B cell (primary cell): Measurements from ENCODE around the gene SLC18A3. TPM values are rescaled to one million over a fixed set of nuclear protein-coding genes. Genes with fewer than 3 reads are reported as not detected.

Experiments
- ATAC-seq: fragments of 200-7000 bp; cut with Tn5 transposase; one replicate; pipeline ENCODE4 v1.10.0; 2021; ENCODE audit warnings: low read depth, mild to moderate bottlenecking, moderate number of reproducible peaks, moderate library complexity
- CTCF ChIA-PET: fragments of 350-600 bp; sonication (Branson Sonifier 250); formaldehyde crosslinking; loops from one replicate; lab custom pipeline; 2021; ENCODE audit warnings: antibody characterized with exemption, inconsistent platforms; lab: Charles Lee
- POLR2A ChIA-PET: fragments of 350-600 bp; sonication (Branson Sonifier 250); formaldehyde crosslinking; loops from one replicate; lab custom pipeline; 2021; ENCODE audit warnings: antibody characterized with exemption; lab: Charles Lee
- DNase-seq: peaks from one replicate; pipeline ENCODE4 v3.0.0; 2013
- H2AFZ ChIP-seq: 2 replicates; pipeline ENCODE4 v1.6.1; 2012; ENCODE audit warnings: mild to moderate bottlenecking, low read depth, low read length; ENCODE audit not compliant: insufficient read depth, poor library complexity, severe bottlenecking
- H3K27ac ChIP-seq, 2 donors: 1 replicate in 1 of 2; 2 replicates in 1 of 2; pipeline ENCODE4 v1.5.1; 2012 to 2013; ENCODE audit warnings: low read length in 2 of 2, mild to moderate bottlenecking in 2 of 2, moderate library complexity in 1 of 2
- H3K27me3 ChIP-seq, 4 experiments: fragments of 200-600 bp in 1 of 4; sonication (generic) in 1 of 4; replicated peaks in 1 of 4; 1 replicate in 2 of 4; 2 replicates in 2 of 4; pipeline versions ENCODE4 v1.6.1 to v1.7.0; 2013 to 2016; ENCODE audit warnings: low read length in 3 of 4, mild to moderate bottlenecking in 2 of 4, mixed read lengths in 1 of 4, moderate library complexity in 1 of 4; ENCODE audit not compliant: insufficient read depth in 4 of 4, control insufficient read depth in 3 of 4; ENCODE audit errors: control extremely low read depth in 1 of 4
- H3K36me3 ChIP-seq, 2 experiments: replicated peaks in 1 of 2; 1 replicate in 1 of 2; 2 replicates in 1 of 2; pipeline versions ENCODE4 v1.6.1 to v1.7.1; 2013; ENCODE audit warnings: low read length in 1 of 2; ENCODE audit not compliant: insufficient read depth in 2 of 2, control insufficient read depth in 1 of 2; ENCODE audit errors: control extremely low read depth in 1 of 2, extremely low read depth in 1 of 2
- H3K4me1 ChIP-seq, 2 donors: fragments of 200-600 bp in 1 of 2; sonication (generic) in 1 of 2; 1 replicate in 1 of 2; 2 replicates in 1 of 2; pipeline versions ENCODE4 v1.5.1 to v1.6.1; 2013 to 2017; ENCODE audit warnings: low read length in 2 of 2; ENCODE audit not compliant: control insufficient read depth in 2 of 2, insufficient read depth in 2 of 2
- H3K4me2 ChIP-seq: replicated peaks from 2 replicates; pipeline ENCODE3; 2012; ENCODE audit warnings: mild to moderate bottlenecking, low read depth, low read length; ENCODE audit not compliant: poor library complexity, severe bottlenecking
- H3K4me3 ChIP-seq, 5 experiments: fragments of 200-600 bp in 1 of 5; sonication (generic) in 1 of 5; 1 replicate in 3 of 5; 2 replicates in 2 of 5; pipeline versions ENCODE4 v1.5.1 to v1.7.0; 2011 to 2016; ENCODE audit warnings: low read length in 4 of 5, mild to moderate bottlenecking in 4 of 5, low read depth in 2 of 5, control low read depth in 1 of 5, moderate library complexity in 1 of 5; ENCODE audit not compliant: insufficient read depth in 1 of 5; ENCODE audit errors: control extremely low read depth in 1 of 5, extremely low read depth in 1 of 5
- H3K79me2 ChIP-seq: fragments of 200-600 bp; sonication (generic); one replicate; pipeline ENCODE4 v1.6.0; 2016; ENCODE audit warnings: low read length; ENCODE audit not compliant: control insufficient read depth, insufficient read depth
- H3K9ac ChIP-seq: fragments of 200-600 bp; sonication (generic); 2 replicates; pipeline ENCODE4 v1.6.1; 2017; ENCODE audit warnings: mild to moderate bottlenecking, low read length, moderate library complexity
- H3K9me3 ChIP-seq, 3 donors: one replicate each; pipeline versions ENCODE4 v1.6.1 to v1.7.1; 2013; ENCODE audit warnings: low read length in 2 of 3; ENCODE audit not compliant: control insufficient read depth in 2 of 3, insufficient read depth in 1 of 3; ENCODE audit errors: control extremely low read depth in 1 of 3
- H4K20me1 ChIP-seq: 2 replicates; pipeline ENCODE4 v1.6.0; 2012; ENCODE audit warnings: mild to moderate bottlenecking, low read length; ENCODE audit not compliant: insufficient read depth, control insufficient read depth, poor library complexity, severe bottlenecking
- H3K27ac Mint-ChIP-seq: one replicate; pipeline ENCODE4 v1.8.0; 2021; ENCODE audit warnings: mixed read lengths
- H3K27me3 Mint-ChIP-seq: one replicate; pipeline ENCODE4 v1.8.0; 2021; ENCODE audit warnings: mixed read lengths
- H3K4me1 Mint-ChIP-seq: one replicate; pipeline ENCODE4 v1.8.0; 2021; ENCODE audit warnings: mixed read lengths
- H3K4me3 Mint-ChIP-seq: one replicate; pipeline ENCODE4 v1.8.0; 2021; ENCODE audit warnings: mixed read lengths
- H3K9me3 Mint-ChIP-seq: one replicate; pipeline ENCODE4 v1.8.0; 2022; ENCODE audit warnings: mixed read lengths; ENCODE audit not compliant: insufficient read depth
- EZH2 ChIP-seq: IDR thresholded peaks from 2 replicates; pipeline ENCODE4 v1.6.1; 2012; ENCODE audit warnings: borderline replicate concordance, low read depth, mild to moderate bottlenecking, moderate library complexity, low read length; ENCODE audit not compliant: insufficient read depth, poor library complexity, severe bottlenecking
- WGBS: methylation state at CpG from one replicate; pipeline ENCODE4 v1.1.5; 2013; ENCODE audit warnings: missing lambda C conversion rate; ENCODE audit not compliant: insufficient coverage; 5-methylcytosine and 5-hydroxymethylcytosine counted together
- intact Hi-C: fragments of 100-400 bp; cut with micrococcal nuclease; formaldehyde crosslinking; loops from one replicate; pipeline ENCODE4 v1.10.0; 2022
- polyA plus RNA-seq: library from polyadenylated mRNA; depleted of rRNA; stranded (reverse); fragments of >200 nt; gene quantifications from 2 replicates; pipeline ENCODE4 v1.2.3, GENCODE V29; 2012
- total RNA-seq, 2 donors: library from RNA; stranded (reverse); fragments of 120-200 nt in 1 of 2; gene quantifications; 1 replicate in 1 of 2; 2 replicates in 1 of 2; pipeline versions ENCODE4 v1.2.3 to v1.2.4, GENCODE V29; 2013 to 2022
- TF ChIP-seq, protein P1 (sequence below): fragments of 200-600 bp; IDR thresholded peaks from one replicate; pipeline ENCODE4 v1.8.0; 2022; ENCODE audit warnings: antibody characterized with exemption, mild to moderate bottlenecking

SLC18A3 gene
- total and polyA plus RNA-seq, 2 donors (not counting 1 experiment from before 2014, with no cell fraction given), result not detected

- TF ChIP-seq, protein P1, sequence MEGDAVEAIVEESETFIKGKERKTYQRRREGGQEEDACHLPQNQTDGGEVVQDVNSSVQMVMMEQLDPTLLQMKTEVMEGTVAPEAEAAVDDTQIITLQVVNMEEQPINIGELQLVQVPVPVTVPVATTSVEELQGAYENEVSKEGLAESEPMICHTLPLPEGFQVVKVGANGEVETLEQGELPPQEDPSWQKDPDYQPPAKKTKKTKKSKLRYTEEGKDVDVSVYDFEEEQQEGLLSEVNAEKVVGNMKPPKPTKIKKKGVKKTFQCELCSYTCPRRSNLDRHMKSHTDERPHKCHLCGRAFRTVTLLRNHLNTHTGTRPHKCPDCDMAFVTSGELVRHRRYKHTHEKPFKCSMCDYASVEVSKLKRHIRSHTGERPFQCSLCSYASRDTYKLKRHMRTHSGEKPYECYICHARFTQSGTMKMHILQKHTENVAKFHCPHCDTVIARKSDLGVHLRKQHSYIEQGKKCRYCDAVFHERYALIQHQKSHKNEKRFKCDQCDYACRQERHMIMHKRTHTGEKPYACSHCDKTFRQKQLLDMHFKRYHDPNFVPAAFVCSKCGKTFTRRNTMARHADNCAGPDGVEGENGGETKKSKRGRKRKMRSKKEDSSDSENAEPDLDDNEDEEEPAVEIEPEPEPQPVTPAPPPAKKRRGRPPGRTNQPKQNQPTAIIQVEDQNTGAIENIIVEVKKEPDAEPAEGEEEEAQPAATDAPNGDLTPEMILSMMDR, result no peak
- no peak for TF ChIP-seq EZH2
- Mint-ChIP-seq H3K9me3 (no peaks in the 10 kb centered on the region), H3K27ac (no peak overlapping the region), H3K4me3 (no peak overlapping the region), H3K27me3 (peaks cover 6% of the 10 kb centered on the region), H3K4me1 (no peaks in the 10 kb centered on the region)
- 64% methylated on average over 10 of the region's 12 CpGs for WGBS
- peaks cover 0 to 4% (median 0%) of the 10 kb centered on the region in 3 donors for H3K9me3 ChIP-seq
- no peaks in the 10 kb centered on the region for H4K20me1 ChIP-seq
- no peak overlapping the region for H3K4me2 ChIP-seq
- H3K79me2 ChIP-seq, result no peaks in the 10 kb centered on the region
- no peaks in the 10 kb centered on the region for H3K4me1 ChIP-seq
- ChIA-PET POLR2A (no interaction called here), CTCF (no interaction called here)
- H3K27ac ChIP-seq, result no peak overlapping the region
- H3K4me3 ChIP-seq, result no peak overlapping the region
- no peak overlapping the region for H3K9ac ChIP-seq
- H3K27me3 ChIP-seq, result peaks cover 0 to 2% (median 0%) of the 10 kb centered on the region in 4 experiments
- no peak for DNase-seq
- intact Hi-C loops, result no loop called here
- H2AFZ ChIP-seq, result no peak overlapping the region
- no peaks in the 10 kb centered on the region for H3K36me3 ChIP-seq
- ATAC-seq, result no peak
These were observed 22.6 kb downstream of the SLC18A3 start for GRCh38 chr10:49632406-49633317.

DNA sequence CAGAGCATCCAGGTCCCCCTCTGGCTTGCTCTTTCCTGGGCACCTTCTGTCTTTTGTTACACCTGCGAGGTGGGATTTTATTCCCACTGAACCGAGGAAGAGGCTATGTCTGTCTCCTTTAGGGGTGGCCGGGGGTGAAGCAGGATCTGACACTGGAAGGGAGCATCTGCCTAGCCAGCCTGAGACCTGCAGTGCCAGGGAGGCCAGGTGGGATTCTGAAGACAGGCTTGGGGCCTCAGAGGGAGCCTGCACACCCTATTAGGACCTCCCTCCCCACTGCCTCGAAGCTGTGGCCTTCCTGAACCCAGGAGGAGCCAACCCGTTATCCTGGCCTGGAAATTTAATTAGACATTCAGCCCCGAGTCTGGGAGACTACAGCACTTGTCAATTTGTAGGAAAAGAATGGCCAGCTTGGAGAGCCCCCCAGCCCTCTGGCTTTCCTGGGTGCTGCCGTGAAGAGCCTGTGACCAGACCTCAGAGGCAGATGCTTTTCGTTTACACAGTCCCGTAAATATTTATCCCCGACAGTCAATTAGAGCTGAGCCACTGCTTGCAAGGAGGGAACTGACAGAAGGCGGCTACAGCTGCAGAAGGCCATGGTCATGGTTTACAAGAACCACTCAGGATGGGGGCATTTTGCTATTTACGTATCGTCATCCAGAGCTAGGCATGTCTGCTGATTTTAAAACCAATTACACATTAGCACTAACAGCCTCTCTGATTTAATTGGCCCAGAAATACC, 23.4 kb downstream of the SLC18A3 start:
- H3K27me3 Mint-ChIP-seq, result peaks cover 10% of the 10 kb centered on the region
- 62% methylated on average over 13 of the region's 13 CpGs for whole genome bisulfite sequencing

More for the DNA sequence above, 23.4 kb downstream of the SLC18A3 start:
- Mint-ChIP-seq H3K4me1 (no peaks in the 10 kb centered on the region), H3K4me3 (no peak overlapping the region), H3K9me3 (no peaks in the 10 kb centered on the region), H3K27ac (no peak overlapping the region)
- intact Hi-C loops, result no loop called here
- peaks cover 0 to 2% (median 0%) of the 10 kb centered on the region in 4 experiments for H3K27me3 ChIP-seq
- H3K27ac ChIP-seq, result no peak overlapping the region
- no peak overlapping the region for H2AFZ ChIP-seq
- H3K9me3 ChIP-seq, result peaks cover 0 to 4% (median 0%) of the 10 kb centered on the region in 3 donors
- no peaks in the 10 kb centered on the region for H3K79me2 ChIP-seq
- H3K4me3 ChIP-seq, result no peak overlapping the region
- ATAC-seq, result no peak
- no peaks in the 10 kb centered on the region for H3K36me3 ChIP-seq
- POLR2A ChIA-PET, result no interaction called here
- no peaks in the 10 kb centered on the region for H4K20me1 ChIP-seq
- no peak overlapping the region for H3K4me2 ChIP-seq
- TF ChIP-seq EZH2, result no peak
- TF ChIP-seq, protein P1, result no peak
- no peak for DNase-seq
- H3K4me1 ChIP-seq, result no peaks in the 10 kb centered on the region
- no peak overlapping the region for H3K9ac ChIP-seq
- CTCF ChIA-PET, result no interaction called here
